SU-DHL-6 (cell line): ENCODE data around the gene SEMA4D.

ENCODE experiments used
- H2AFZ ChIP-seq: fragments of 200-600 bp; sonication (generic); 2 replicates; pipeline ENCODE4 v1.6.1; 2014; ENCODE audit warnings: low read depth, mild to moderate bottlenecking, moderate library complexity, mixed read lengths, antibody characterized with exemption, low read length; ENCODE audit not compliant: severe bottlenecking
- H3F3A ChIP-seq: fragments of 200-600 bp; shearing (Covaris generic); 2 replicates; pipeline ENCODE4 v1.6.0; 2016; ENCODE audit warnings: antibody characterized with exemption, mild to moderate bottlenecking; ENCODE audit not compliant: insufficient read depth
- H3K27ac ChIP-seq: fragments of 200-600 bp; sonication (generic); 2 replicates; pipeline ENCODE4 v1.5.1; 2016; ENCODE audit warnings: low read depth, mild to moderate bottlenecking, low read length, moderate library complexity, mixed read lengths
- H3K27me3 ChIP-seq: fragments of 200-600 bp; sonication (generic), shearing (Covaris generic); 2 replicates; pipeline ENCODE4 v1.6.0; 2014; ENCODE audit warnings: mild to moderate bottlenecking, low read length
- H3K36me3 ChIP-seq: fragments of 200-600 bp; sonication (generic); 2 replicates; pipeline ENCODE4 v1.6.1; 2014; ENCODE audit warnings: mild to moderate bottlenecking, low read length, mixed read lengths
- H3K4me2 ChIP-seq: fragments of 300-600, 200-600 bp; shearing (Covaris generic), sonication (generic); 2 replicates; pipeline ENCODE4 v1.6.0; 2014; ENCODE audit warnings: low read length, low read depth, mild to moderate bottlenecking; ENCODE audit not compliant: poor library complexity, severe bottlenecking
- H3K4me3 ChIP-seq: fragments of 200-600 bp; sonication (generic); 2 replicates; pipeline ENCODE4 v1.5.1; 2014; ENCODE audit warnings: antibody characterized with exemption, low read length, mild to moderate bottlenecking, mixed read lengths; ENCODE audit not compliant: insufficient read depth, poor library complexity, severe bottlenecking
- H3K79me2 ChIP-seq: fragments of 200-600 bp; sonication (generic); 2 replicates; pipeline ENCODE4 v1.6.1; 2014; ENCODE audit warnings: mild to moderate bottlenecking, low read length, moderate library complexity; ENCODE audit not compliant: insufficient read depth
- H3K9ac ChIP-seq: fragments of 200-600 bp; sonication (generic); 2 replicates; pipeline ENCODE4 v1.7.0; 2014; ENCODE audit warnings: mild to moderate bottlenecking, low read length
- H3K9me2 ChIP-seq: fragments of 200-600 bp; sonication (generic); replicated peaks from 2 replicates; pipeline ENCODE4 v1.6.1; 2014; ENCODE audit warnings: low read length; ENCODE audit not compliant: insufficient read depth
- H3K9me3 ChIP-seq: fragments of 200-600 bp; sonication (generic); 2 replicates; pipeline ENCODE4 v1.6.1; 2014; ENCODE audit warnings: low read length, mixed read lengths; ENCODE audit not compliant: insufficient read depth
- H4K20me1 ChIP-seq: fragments of 200-600 bp; sonication (generic); 2 replicates; pipeline ENCODE4 v1.6.1; 2014; ENCODE audit warnings: low read depth, mild to moderate bottlenecking, antibody characterized with exemption, low read length, moderate library complexity, mixed read lengths
- EZH2phosphoT487 ChIP-seq: fragments of 200-600 bp; sonication (generic), shearing (Covaris generic); conservative IDR thresholded peaks from 2 replicates; pipeline ENCODE4 v1.6.1; 2018; ENCODE audit warnings: mild to moderate bottlenecking, antibody characterized with exemption, low read length, moderate library complexity, mixed read lengths
- TF ChIP-seq, protein P1 (sequence below): fragments of 200-600 bp; sonication (generic); IDR thresholded peaks from one replicate; pipeline ENCODE4 v1.5.1; 2017; ENCODE audit warnings: antibody characterized with exemption, mild to moderate bottlenecking, low read length, moderate library complexity; ENCODE audit not compliant: insufficient read depth, poor library complexity, severe bottlenecking

SEMA4D gene

DNA sequence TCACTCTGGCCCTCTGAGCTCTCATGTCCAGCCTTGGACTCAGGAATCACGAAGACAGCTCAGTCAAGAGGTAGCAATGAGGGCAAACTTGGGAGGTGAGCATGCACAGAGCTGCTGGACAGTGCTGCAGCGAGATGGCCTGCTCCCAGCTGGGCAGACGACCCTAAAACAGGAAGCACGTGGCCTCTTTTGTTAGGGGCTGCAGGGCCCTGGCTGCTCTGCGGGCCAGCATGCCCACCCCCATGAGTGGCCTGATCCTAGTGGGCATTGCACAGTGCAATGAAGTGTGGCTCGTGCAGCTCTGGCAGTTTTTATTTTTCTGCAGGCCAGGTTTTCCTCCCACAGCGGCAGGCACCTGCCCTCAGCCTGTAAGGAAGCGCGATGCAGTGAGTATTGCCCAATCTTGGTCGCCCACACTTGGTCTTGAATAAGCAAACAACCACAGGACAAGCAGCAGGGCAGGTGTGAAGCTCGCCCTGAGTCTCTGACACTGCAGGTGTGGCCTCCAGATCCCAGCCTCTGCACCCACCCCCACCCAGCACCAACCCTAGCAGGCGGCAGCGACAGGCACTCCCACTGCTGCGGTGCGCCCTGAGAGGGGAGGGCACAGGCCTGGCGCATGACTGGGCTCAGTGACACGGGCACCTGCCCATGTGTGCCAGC is 60.8 kb downstream of the SEMA4D start:
- H3K27ac ChIP-seq, result no peak overlapping the region
- H3K9ac ChIP-seq, result no peak overlapping the region
- H3F3A ChIP-seq, result peaks cover 19% of the 10 kb centered on the region
- H3K9me3 ChIP-seq, result no peaks in the 10 kb centered on the region
- H4K20me1 ChIP-seq, result no peaks in the 10 kb centered on the region; the same call in 1 of the 2 replicates
- H3K27me3 ChIP-seq, result no peaks in the 10 kb centered on the region
- H2AFZ ChIP-seq, result no peak overlapping the region
- H3K4me3 ChIP-seq, result no peak overlapping the region
- peak overlapping the region; percentile 16 for H3K4me2 ChIP-seq
- no peaks in the 10 kb centered on the region for H3K79me2 ChIP-seq
- no peaks in the 10 kb centered on the region for H3K36me3 ChIP-seq
- TF ChIP-seq EZH2phosphoT487, result no peak
- TF ChIP-seq, protein P1, sequence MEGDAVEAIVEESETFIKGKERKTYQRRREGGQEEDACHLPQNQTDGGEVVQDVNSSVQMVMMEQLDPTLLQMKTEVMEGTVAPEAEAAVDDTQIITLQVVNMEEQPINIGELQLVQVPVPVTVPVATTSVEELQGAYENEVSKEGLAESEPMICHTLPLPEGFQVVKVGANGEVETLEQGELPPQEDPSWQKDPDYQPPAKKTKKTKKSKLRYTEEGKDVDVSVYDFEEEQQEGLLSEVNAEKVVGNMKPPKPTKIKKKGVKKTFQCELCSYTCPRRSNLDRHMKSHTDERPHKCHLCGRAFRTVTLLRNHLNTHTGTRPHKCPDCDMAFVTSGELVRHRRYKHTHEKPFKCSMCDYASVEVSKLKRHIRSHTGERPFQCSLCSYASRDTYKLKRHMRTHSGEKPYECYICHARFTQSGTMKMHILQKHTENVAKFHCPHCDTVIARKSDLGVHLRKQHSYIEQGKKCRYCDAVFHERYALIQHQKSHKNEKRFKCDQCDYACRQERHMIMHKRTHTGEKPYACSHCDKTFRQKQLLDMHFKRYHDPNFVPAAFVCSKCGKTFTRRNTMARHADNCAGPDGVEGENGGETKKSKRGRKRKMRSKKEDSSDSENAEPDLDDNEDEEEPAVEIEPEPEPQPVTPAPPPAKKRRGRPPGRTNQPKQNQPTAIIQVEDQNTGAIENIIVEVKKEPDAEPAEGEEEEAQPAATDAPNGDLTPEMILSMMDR, result no peak
- H3K9me2 ChIP-seq, result no peaks in the 10 kb centered on the region

- no peak for TF ChIP-seq EZH2phosphoT487
- TF ChIP-seq, protein P1, result no peak
- Histone ChIP-seq H3K27me3 (no peaks in the 10 kb centered on the region), H2AFZ (no peak overlapping the region), H3K27ac (no peak overlapping the region), H3K9me3 (no peaks in the 10 kb centered on the region), H3K4me2 (no peak overlapping the region), H3K36me3 (no peaks in the 10 kb centered on the region), H4K20me1 (no peaks in the 10 kb centered on the region), H3K4me3 (no peak overlapping the region), H3K79me2 (no peaks in the 10 kb centered on the region), H3F3A (peaks cover 19% of the 10 kb centered on the region), H3K9me2 (no peaks in the 10 kb centered on the region), H3K9ac (no peak overlapping the region)
Observed at GRCh38 chr9:89436326-89436725, 61.6 kb downstream of the SEMA4D start.

DNA sequence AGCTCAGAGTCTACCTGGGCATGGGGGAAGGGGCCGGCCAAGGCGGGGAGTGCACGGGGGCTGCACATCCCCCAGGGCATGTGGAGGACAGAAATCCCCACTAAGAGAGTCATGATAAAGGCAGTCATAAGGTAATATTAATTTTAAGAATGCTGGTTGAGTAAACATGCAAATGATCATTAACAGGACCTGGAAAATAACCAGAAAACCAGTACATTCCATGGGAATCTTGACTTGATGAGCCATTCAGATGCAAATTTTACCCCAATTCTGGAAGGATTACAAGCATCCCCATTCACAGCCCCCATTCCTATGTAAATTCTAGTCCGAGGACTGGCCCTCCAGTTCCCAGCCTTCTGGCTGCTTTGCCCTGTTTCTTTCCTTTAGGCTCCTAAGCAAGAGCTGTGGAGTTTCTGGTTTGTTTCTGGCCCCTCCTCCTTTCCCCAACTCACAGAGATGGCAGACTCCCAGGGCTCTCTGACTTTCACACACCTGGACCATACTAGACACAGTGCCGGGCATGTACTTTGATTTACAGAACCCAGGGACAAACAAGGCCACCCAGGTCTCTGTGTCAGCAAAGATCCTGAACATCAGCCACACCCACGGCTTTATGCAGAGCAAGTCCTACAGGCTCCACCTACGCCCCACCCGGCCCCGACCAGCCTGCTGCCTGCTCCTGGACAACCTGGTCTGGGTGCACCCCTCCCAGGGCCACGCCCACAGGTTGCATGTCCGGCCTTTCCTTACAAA is 62.7 kb downstream of the SEMA4D start:
- H3F3A ChIP-seq, result peaks cover 19% of the 10 kb centered on the region
- TF ChIP-seq, protein P1, result no peak
- TF ChIP-seq EZH2phosphoT487, result no peak
- no peak overlapping the region for H3K4me2 ChIP-seq
- H3K9me3 ChIP-seq, result no peaks in the 10 kb centered on the region
- no peak overlapping the region for H2AFZ ChIP-seq
- H3K9ac ChIP-seq, result no peak overlapping the region
- no peaks in the 10 kb centered on the region for H3K36me3 ChIP-seq
- no peak overlapping the region for H3K4me3 ChIP-seq
- H3K27me3 ChIP-seq, result no peaks in the 10 kb centered on the region
- H3K27ac ChIP-seq, result no peak overlapping the region
- no peaks in the 10 kb centered on the region for H3K9me2 ChIP-seq
- no peaks in the 10 kb centered on the region for H4K20me1 ChIP-seq
- H3K79me2 ChIP-seq, result no peaks in the 10 kb centered on the region
